B cell (primary cell): Measurements from ENCODE around the gene GGNBP2. TPM values are rescaled to one million over a fixed set of nuclear protein-coding genes. Genes with fewer than 3 reads are reported as not detected.

Source experiments
- ATAC-seq: fragments of 200-7000 bp; cut with Tn5 transposase; one replicate; pipeline ENCODE4 v1.10.0; 2021; ENCODE audit warnings: low read depth, mild to moderate bottlenecking, moderate number of reproducible peaks, moderate library complexity
- CTCF ChIA-PET: fragments of 350-600 bp; sonication (Branson Sonifier 250); formaldehyde crosslinking; loops from one replicate; lab custom pipeline; 2021; ENCODE audit warnings: antibody characterized with exemption, inconsistent platforms; lab: Charles Lee
- POLR2A ChIA-PET: fragments of 350-600 bp; sonication (Branson Sonifier 250); formaldehyde crosslinking; loops from one replicate; lab custom pipeline; 2021; ENCODE audit warnings: antibody characterized with exemption; lab: Charles Lee
- DNase-seq: peaks from one replicate; pipeline ENCODE4 v3.0.0; 2013
- H2AFZ ChIP-seq: 2 replicates; pipeline ENCODE4 v1.6.1; 2012; ENCODE audit warnings: mild to moderate bottlenecking, low read depth, low read length; ENCODE audit not compliant: insufficient read depth, poor library complexity, severe bottlenecking
- H3K27ac ChIP-seq, 2 donors: 1 replicate in 1 of 2; 2 replicates in 1 of 2; pipeline ENCODE4 v1.5.1; 2012 to 2013; ENCODE audit warnings: low read length in 2 of 2, mild to moderate bottlenecking in 2 of 2, moderate library complexity in 1 of 2
- H3K27me3 ChIP-seq, 4 experiments: fragments of 200-600 bp in 1 of 4; sonication (generic) in 1 of 4; replicated peaks in 1 of 4; 1 replicate in 2 of 4; 2 replicates in 2 of 4; pipeline versions ENCODE4 v1.6.1 to v1.7.0; 2013 to 2016; ENCODE audit warnings: low read length in 3 of 4, mild to moderate bottlenecking in 2 of 4, mixed read lengths in 1 of 4, moderate library complexity in 1 of 4; ENCODE audit not compliant: insufficient read depth in 4 of 4, control insufficient read depth in 3 of 4; ENCODE audit errors: control extremely low read depth in 1 of 4
- H3K36me3 ChIP-seq, 2 experiments: replicated peaks in 1 of 2; 1 replicate in 1 of 2; 2 replicates in 1 of 2; pipeline versions ENCODE4 v1.6.1 to v1.7.1; 2013; ENCODE audit warnings: low read length in 1 of 2; ENCODE audit not compliant: insufficient read depth in 2 of 2, control insufficient read depth in 1 of 2; ENCODE audit errors: control extremely low read depth in 1 of 2, extremely low read depth in 1 of 2
- H3K4me1 ChIP-seq, 2 donors: fragments of 200-600 bp in 1 of 2; sonication (generic) in 1 of 2; 1 replicate in 1 of 2; 2 replicates in 1 of 2; pipeline versions ENCODE4 v1.5.1 to v1.6.1; 2013 to 2017; ENCODE audit warnings: low read length in 2 of 2; ENCODE audit not compliant: control insufficient read depth in 2 of 2, insufficient read depth in 2 of 2
- H3K4me2 ChIP-seq: replicated peaks from 2 replicates; pipeline ENCODE3; 2012; ENCODE audit warnings: mild to moderate bottlenecking, low read depth, low read length; ENCODE audit not compliant: poor library complexity, severe bottlenecking
- H3K4me3 ChIP-seq, 5 experiments: fragments of 200-600 bp in 1 of 5; sonication (generic) in 1 of 5; 1 replicate in 3 of 5; 2 replicates in 2 of 5; pipeline versions ENCODE4 v1.5.1 to v1.7.0; 2011 to 2016; ENCODE audit warnings: low read length in 4 of 5, mild to moderate bottlenecking in 4 of 5, low read depth in 2 of 5, control low read depth in 1 of 5, moderate library complexity in 1 of 5; ENCODE audit not compliant: insufficient read depth in 1 of 5; ENCODE audit errors: control extremely low read depth in 1 of 5, extremely low read depth in 1 of 5
- H3K79me2 ChIP-seq: fragments of 200-600 bp; sonication (generic); one replicate; pipeline ENCODE4 v1.6.0; 2016; ENCODE audit warnings: low read length; ENCODE audit not compliant: control insufficient read depth, insufficient read depth
- H3K9ac ChIP-seq: fragments of 200-600 bp; sonication (generic); 2 replicates; pipeline ENCODE4 v1.6.1; 2017; ENCODE audit warnings: mild to moderate bottlenecking, low read length, moderate library complexity
- H3K9me3 ChIP-seq, 3 donors: one replicate each; pipeline versions ENCODE4 v1.6.1 to v1.7.1; 2013; ENCODE audit warnings: low read length in 2 of 3; ENCODE audit not compliant: control insufficient read depth in 2 of 3, insufficient read depth in 1 of 3; ENCODE audit errors: control extremely low read depth in 1 of 3
- H4K20me1 ChIP-seq: 2 replicates; pipeline ENCODE4 v1.6.0; 2012; ENCODE audit warnings: mild to moderate bottlenecking, low read length; ENCODE audit not compliant: insufficient read depth, control insufficient read depth, poor library complexity, severe bottlenecking
- H3K27ac Mint-ChIP-seq: one replicate; pipeline ENCODE4 v1.8.0; 2021; ENCODE audit warnings: mixed read lengths
- H3K27me3 Mint-ChIP-seq: one replicate; pipeline ENCODE4 v1.8.0; 2021; ENCODE audit warnings: mixed read lengths
- H3K4me1 Mint-ChIP-seq: one replicate; pipeline ENCODE4 v1.8.0; 2021; ENCODE audit warnings: mixed read lengths
- H3K4me3 Mint-ChIP-seq: one replicate; pipeline ENCODE4 v1.8.0; 2021; ENCODE audit warnings: mixed read lengths
- H3K9me3 Mint-ChIP-seq: one replicate; pipeline ENCODE4 v1.8.0; 2022; ENCODE audit warnings: mixed read lengths; ENCODE audit not compliant: insufficient read depth
- WGBS: methylation state at CpG from one replicate; pipeline ENCODE4 v1.1.5; 2013; ENCODE audit warnings: missing lambda C conversion rate; ENCODE audit not compliant: insufficient coverage; 5-methylcytosine and 5-hydroxymethylcytosine counted together
- intact Hi-C: fragments of 100-400 bp; cut with micrococcal nuclease; formaldehyde crosslinking; loops from one replicate; pipeline ENCODE4 v1.10.0; 2022
- polyA plus RNA-seq: library from polyadenylated mRNA; depleted of rRNA; stranded (reverse); fragments of >200 nt; gene quantifications from 2 replicates; pipeline ENCODE4 v1.2.3, GENCODE V29; 2012
- total RNA-seq, 2 donors: library from RNA; stranded (reverse); fragments of 120-200 nt in 1 of 2; gene quantifications; 1 replicate in 1 of 2; 2 replicates in 1 of 2; pipeline versions ENCODE4 v1.2.3 to v1.2.4, GENCODE V29; 2013 to 2022
- TF ChIP-seq, protein P1 (sequence below): fragments of 200-600 bp; IDR thresholded peaks from one replicate; pipeline ENCODE4 v1.8.0; 2022; ENCODE audit warnings: antibody characterized with exemption, mild to moderate bottlenecking

Gene GGNBP2
- total and polyA plus RNA-seq, 2 donors (not counting 1 experiment from before 2014, with no cell fraction given), result 107 to 137 TPM

DNA sequence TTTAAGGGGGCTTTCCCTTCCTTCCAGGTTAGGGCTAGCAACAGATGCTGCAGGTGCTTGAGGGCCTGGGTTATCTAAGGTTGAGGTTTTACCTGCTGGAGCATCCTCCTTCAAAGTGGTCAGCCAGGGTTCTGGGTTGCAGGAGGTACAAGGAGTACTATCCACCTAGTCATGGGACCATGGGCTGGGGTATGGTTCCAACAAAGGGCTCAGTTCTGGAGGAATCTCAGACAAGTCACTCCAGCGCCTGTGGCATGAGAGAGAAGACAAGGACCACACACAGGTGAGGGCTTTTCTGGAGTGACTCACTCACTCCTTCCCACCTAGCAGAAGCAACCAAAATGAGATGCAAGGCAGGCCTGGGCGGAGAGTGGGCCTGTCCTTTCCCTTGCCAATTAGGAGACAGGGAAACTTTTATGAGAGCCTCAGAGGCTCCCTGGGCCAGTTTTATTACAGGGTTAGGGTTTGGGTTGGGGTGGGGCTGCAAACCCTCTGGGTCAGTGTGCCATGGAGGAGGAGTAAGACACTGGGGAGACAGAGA is 12.2 kb upstream of the GGNBP2 start:
- intact Hi-C loops, result no loop called here

More for the DNA sequence above, 12.2 kb upstream of the GGNBP2 start:
- DNase-seq, result no peak
- ChIA-PET CTCF (no interaction called here), POLR2A (no interaction called here)
- peaks cover 0 to 17% of the 10 kb centered on the region in 2 experiments for H3K36me3 ChIP-seq
- Mint-ChIP-seq H3K9me3 (no peaks in the 10 kb centered on the region), H3K4me3 (peak overlapping the region; percentile 11), H3K4me1 (peaks cover 21% of the 10 kb centered on the region), H3K27ac (peak overlapping the region; percentile 37), H3K27me3 (no peaks in the 10 kb centered on the region)
- peaks cover 0 to 3% (median 0%) of the 10 kb centered on the region in 3 donors for H3K9me3 ChIP-seq
- peaks cover 9 to 18% of the 10 kb centered on the region in 2 donors for H3K4me1 ChIP-seq
- H3K27ac ChIP-seq, result no peak overlapping the region
- TF ChIP-seq, protein P1, sequence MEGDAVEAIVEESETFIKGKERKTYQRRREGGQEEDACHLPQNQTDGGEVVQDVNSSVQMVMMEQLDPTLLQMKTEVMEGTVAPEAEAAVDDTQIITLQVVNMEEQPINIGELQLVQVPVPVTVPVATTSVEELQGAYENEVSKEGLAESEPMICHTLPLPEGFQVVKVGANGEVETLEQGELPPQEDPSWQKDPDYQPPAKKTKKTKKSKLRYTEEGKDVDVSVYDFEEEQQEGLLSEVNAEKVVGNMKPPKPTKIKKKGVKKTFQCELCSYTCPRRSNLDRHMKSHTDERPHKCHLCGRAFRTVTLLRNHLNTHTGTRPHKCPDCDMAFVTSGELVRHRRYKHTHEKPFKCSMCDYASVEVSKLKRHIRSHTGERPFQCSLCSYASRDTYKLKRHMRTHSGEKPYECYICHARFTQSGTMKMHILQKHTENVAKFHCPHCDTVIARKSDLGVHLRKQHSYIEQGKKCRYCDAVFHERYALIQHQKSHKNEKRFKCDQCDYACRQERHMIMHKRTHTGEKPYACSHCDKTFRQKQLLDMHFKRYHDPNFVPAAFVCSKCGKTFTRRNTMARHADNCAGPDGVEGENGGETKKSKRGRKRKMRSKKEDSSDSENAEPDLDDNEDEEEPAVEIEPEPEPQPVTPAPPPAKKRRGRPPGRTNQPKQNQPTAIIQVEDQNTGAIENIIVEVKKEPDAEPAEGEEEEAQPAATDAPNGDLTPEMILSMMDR, result no peak
- H3K4me2 ChIP-seq, result no peak overlapping the region
- no peak overlapping the region for H3K4me3 ChIP-seq
- WGBS, result 100% methylated on average over 2 of the region's 2 CpGs
- H3K27me3 ChIP-seq, result no peaks in the 10 kb centered on the region
- no peaks in the 10 kb centered on the region for H4K20me1 ChIP-seq
- H3K79me2 ChIP-seq, result peaks cover 8% of the 10 kb centered on the region
- ATAC-seq, result no peak
- no peak overlapping the region for H3K9ac ChIP-seq
- no peak overlapping the region for H2AFZ ChIP-seq
